ENCODE data around the gene NSG2.
A peak's percentile ranks its signal among the peaks of the same experiment; 100 is the strongest.
"Not testable (repeated sequence)": the region's sequence is repeated elsewhere in the genome, so short reads cannot be mapped to it uniquely, and the experiment has no call there.

Gene NSG2

GRCh38 chr5:174045470-174046025 is at the start of gene NSG2:
NSG2 (plus strand) TSS chr5:174045706; CDS start chr5:174046756, 1,050 bp downstream.
- Histone ChIP-seq H3K9ac (ENCODE audit: insufficient read length) (no peak within 1 kb of the TSS), H3K27ac (no peak within 1 kb of the TSS), H3K4me3 (no peak within 1 kb of the TSS), H3K36me3 (ENCODE audit: insufficient read depth, low read length) (no peaks in the 10 kb centered on the region), H3K9me3 (ENCODE audit: low read depth, low read length) (no peaks in the 10 kb centered on the region)
- DNase-seq (ENCODE audit: low read depth, low spot score) = peak; percentile 75
- TF ChIP-seq POLR2AphosphoS5 (IDR thresholded peaks at IDR 0.05; ENCODE audit: borderline replicate concordance, low read depth, low read length) (no peak), EZH2 (IDR thresholded peaks at IDR 0.05) (no peak), FOXP2 (optimal IDR thresholded peaks at IDR 0.05; ENCODE audit: control extremely low read depth, extremely low read length, insufficient read depth) (peak; percentile 74)

- Histone ChIP-seq H3K9ac (ENCODE audit: insufficient read length) (no peak overlapping the region), H3K9me3 (ENCODE audit: low read depth, low read length) (no peaks in the 10 kb centered on the region), H3K36me3 (ENCODE audit: insufficient read depth, low read length) (no peaks in the 10 kb centered on the region), H3K27ac (no peak overlapping the region), H3K4me3 (no peak overlapping the region)
- TF ChIP-seq EZH2 (IDR thresholded peaks at IDR 0.05) (no peak), POLR2AphosphoS5 (IDR thresholded peaks at IDR 0.05; ENCODE audit: borderline replicate concordance, low read depth, low read length) (no peak), FOXP2 (optimal IDR thresholded peaks at IDR 0.05; ENCODE audit: control extremely low read depth, extremely low read length, insufficient read depth) (no peak)
- no peak for DNase-seq (ENCODE audit: low read depth, low spot score)
These were observed 48.2 kb upstream of the NSG2 start for GRCh38 chr5:173997331-173997730.

- DNase-seq (ENCODE audit: low read depth, low spot score) = no peak
- Histone ChIP-seq H3K27ac (no peak overlapping the region), H3K9me3 (ENCODE audit: low read depth, low read length) (no peaks in the 10 kb centered on the region), H3K4me3 (no peak overlapping the region), H3K36me3 (ENCODE audit: insufficient read depth, low read length) (no peaks in the 10 kb centered on the region), H3K9ac (ENCODE audit: insufficient read length) (no peak overlapping the region)
- TF ChIP-seq EZH2 (IDR thresholded peaks at IDR 0.05) (no peak), FOXP2 (optimal IDR thresholded peaks at IDR 0.05; ENCODE audit: control extremely low read depth, extremely low read length, insufficient read depth) (no peak), POLR2AphosphoS5 (IDR thresholded peaks at IDR 0.05; ENCODE audit: borderline replicate concordance, low read depth, low read length) (no peak)
These were observed 47.0 kb upstream of the NSG2 start for GRCh38 chr5:173998531-173998930.

- TF ChIP-seq EZH2 (IDR thresholded peaks at IDR 0.05) = no peak
- no peak for TF ChIP-seq POLR2AphosphoS5 (IDR thresholded peaks at IDR 0.05; ENCODE audit: borderline replicate concordance, low read depth, low read length)
- TF ChIP-seq FOXP2 (optimal IDR thresholded peaks at IDR 0.05; ENCODE audit: control extremely low read depth, extremely low read length, insufficient read depth) = no peak
- Histone ChIP-seq H3K9ac (ENCODE audit: insufficient read length) (no peak overlapping the region), H3K9me3 (ENCODE audit: low read depth, low read length) (no peaks in the 10 kb centered on the region), H3K4me3 (no peak overlapping the region), H3K27ac (no peak overlapping the region), H3K36me3 (ENCODE audit: insufficient read depth, low read length) (no peaks in the 10 kb centered on the region)
- DNase-seq (ENCODE audit: low read depth, low spot score) = no peak
These were observed 45.4 kb upstream of the NSG2 start for GRCh38 chr5:174000076-174000475.

- H3K27ac ChIP-seq = no peak overlapping the region
- no peak for DNase-seq (ENCODE audit: low read depth, low spot score)
- H3K9ac ChIP-seq (ENCODE audit: insufficient read length) = no peak overlapping the region
- H3K4me3 ChIP-seq = no peak overlapping the region
- H3K9me3 ChIP-seq (ENCODE audit: low read depth, low read length) = no peaks in the 10 kb centered on the region
- no peaks in the 10 kb centered on the region for H3K36me3 ChIP-seq (ENCODE audit: insufficient read depth, low read length)
- no peak for TF ChIP-seq EZH2 (IDR thresholded peaks at IDR 0.05)
These were observed 41.7 kb upstream of the NSG2 start for GRCh38 chr5:174003795-174004194.

GRCh38 chr5:174008922-174009321 is 36.6 kb upstream of the NSG2 start:
- H3K36me3 ChIP-seq (ENCODE audit: insufficient read depth, low read length) = no peaks in the 10 kb centered on the region
- no peaks in the 10 kb centered on the region for H3K9me3 ChIP-seq (ENCODE audit: low read depth, low read length)
- DNase-seq (ENCODE audit: low read depth, low spot score) = no peak
- H3K4me3 ChIP-seq = no peak overlapping the region
- H3K9ac ChIP-seq (ENCODE audit: insufficient read length) = no peak overlapping the region
- no peak for TF ChIP-seq EZH2 (IDR thresholded peaks at IDR 0.05)
- no peak overlapping the region for H3K27ac ChIP-seq

- Histone ChIP-seq H3K9ac (ENCODE audit: insufficient read length) (no peak overlapping the region), H3K4me3 (no peak overlapping the region), H3K27ac (no peak overlapping the region), H3K36me3 (ENCODE audit: insufficient read depth, low read length) (no peaks in the 10 kb centered on the region), H3K9me3 (ENCODE audit: low read depth, low read length) (no peaks in the 10 kb centered on the region)
- no peak for TF ChIP-seq POLR2AphosphoS5 (IDR thresholded peaks at IDR 0.05; ENCODE audit: borderline replicate concordance, low read depth, low read length)
- TF ChIP-seq EZH2 (IDR thresholded peaks at IDR 0.05) = no peak
- TF ChIP-seq FOXP2 (optimal IDR thresholded peaks at IDR 0.05; ENCODE audit: control extremely low read depth, extremely low read length, insufficient read depth) = no peak
- DNase-seq (ENCODE audit: low read depth, low spot score) = no peak
These were observed 35.1 kb upstream of the NSG2 start for GRCh38 chr5:174010365-174010764.

- TF ChIP-seq FOXP2 (optimal IDR thresholded peaks at IDR 0.05; ENCODE audit: control extremely low read depth, extremely low read length, insufficient read depth) (no peak), POLR2AphosphoS5 (IDR thresholded peaks at IDR 0.05; ENCODE audit: borderline replicate concordance, low read depth, low read length) (no peak), EZH2 (IDR thresholded peaks at IDR 0.05) (no peak)
- Histone ChIP-seq H3K27ac (no peak overlapping the region), H3K4me3 (no peak overlapping the region), H3K9ac (ENCODE audit: insufficient read length) (no peak overlapping the region), H3K36me3 (ENCODE audit: insufficient read depth, low read length) (no peaks in the 10 kb centered on the region), H3K9me3 (ENCODE audit: low read depth, low read length) (no peaks in the 10 kb centered on the region)
- no peak for DNase-seq (ENCODE audit: low read depth, low spot score)
These were observed 34.1 kb upstream of the NSG2 start for GRCh38 chr5:174011441-174011840.

- DNase-seq (ENCODE audit: low read depth, low spot score); H3K9me3 ChIP-seq (ENCODE audit: low read depth, low read length): not testable (repeated sequence)
These were observed 25.2 kb upstream of the NSG2 start for GRCh38 chr5:174020069-174020927.

More at GRCh38 chr5:174020069-174020927, 25.2 kb upstream of the NSG2 start:
- H3K9ac ChIP-seq (ENCODE audit: insufficient read length); H3K4me3 ChIP-seq; H3K36me3 ChIP-seq (ENCODE audit: insufficient read depth, low read length); H3K27ac ChIP-seq: not testable (repeated sequence)
